K562 (cell line): ENCODE data around the gene PDE2A. TPM values are rescaled to one million over a fixed set of nuclear protein-coding genes. Genes with fewer than 3 reads are reported as not detected.

Source experiments
- BRD4 ChIP-seq: fragments of 200-600 bp; sonication (generic); IDR thresholded peaks from 2 replicates; pipeline ENCODE4 v1.6.1; 2017; ENCODE audit warnings: inconsistent platforms
- DNMT1 ChIP-seq: fragments of 450-650 bp; IDR thresholded peaks from 2 replicates; pipeline ENCODE4 v1.6.1; 2016; ENCODE audit warnings: antibody characterized with exemption, mild to moderate bottlenecking
- MAFK ChIP-seq: IDR thresholded peaks from 2 replicates; pipeline ENCODE4 v1.6.1; 2011; ENCODE audit warnings: low read length, improper control_type of control experiment
- NFE2 ChIP-seq: IDR thresholded peaks from 2 replicates; pipeline ENCODE4 v1.6.1; 2014; ENCODE audit warnings: antibody characterized with exemption, low read depth
- TAF7 ChIP-seq: fragments of 450-650 bp; IDR thresholded peaks from 2 replicates; pipeline ENCODE4 v1.6.1; 2016; ENCODE audit warnings: missing genetic modification characterization, missing compliant biosample characterization
- ZNF347 ChIP-seq: fragments of 450-650 bp; formaldehyde crosslinking; IDR thresholded peaks from 2 replicates; pipeline ENCODE4 v1.4.0; 2020; ENCODE audit warnings: low read depth, mild to moderate bottlenecking, moderate library complexity
- ZNF408 ChIP-seq: fragments of 250-450 bp; sonication (Bioruptor Pico); IDR thresholded peaks from 2 replicates; pipeline ENCODE4 v1.4.0; 2020; ENCODE audit warnings: low read depth, mild to moderate bottlenecking, moderate library complexity
- polyA plus RNA-seq, 8 experiments: library from polyadenylated mRNA; depleted of rRNA in 4 of 8; stranded (reverse) in 5 of 8; unstranded in 3 of 8; fragments of >200 nt; fragmentation: Nextera tagmentation in 2 of 8; fragmentation: Illumina TruSeq in 1 of 8; extraction: Ambion mirVana in 2 of 8; extraction: Trizol in 1 of 8; gene quantifications; 2 replicates each; pipeline versions ENCODE4 v1.2.1 to v1.2.3, GENCODE V29; 2011 to 2014; ENCODE audit warnings: inconsistent platforms in 1 of 8, missing spikeins in 1 of 8
- total RNA-seq, 7 experiments: library from RNA; depleted of rRNA in 6 of 7; stranded (reverse); fragments of >200 nt in 6 of 7; fragmentation: Illumina TruSeq in 2 of 7; extraction: Trizol in 2 of 7; gene quantifications; 2 replicates each; pipeline versions ENCODE4 v1.2.1 to v1.2.3, GENCODE V29; 2011 to 2021; ENCODE audit warnings: low replicate concordance in 1 of 7
- TF ChIP-seq, protein P1 (sequence below): sonication (generic); formaldehyde crosslinking; IDR thresholded peaks from 2 replicates; pipeline ENCODE4 v1.8.0; 2022; ENCODE audit warnings: mild to moderate bottlenecking, low read depth, missing genetic modification reagents
- TF ChIP-seq, protein P2 (sequence below): fragments of 450-650 bp; formaldehyde crosslinking; IDR thresholded peaks from 2 replicates; pipeline ENCODE4 v1.4.0; 2022; ENCODE audit warnings: missing genetic modification characterization
- TF ChIP-seq, protein P3 (sequence below): fragments of 450-650 bp; IDR thresholded peaks from 2 replicates; pipeline ENCODE4 v1.6.1; 2016; ENCODE audit warnings: mild to moderate bottlenecking, moderate library complexity

The PDE2A gene
- total and polyA plus RNA-seq, 9 of the 15 experiments (the other 6 are each of a cell fraction or from before 2014, with no cell fraction given): 0.07 to 15.2 (median 1.6) TPM; not detected in 1

DNA sequence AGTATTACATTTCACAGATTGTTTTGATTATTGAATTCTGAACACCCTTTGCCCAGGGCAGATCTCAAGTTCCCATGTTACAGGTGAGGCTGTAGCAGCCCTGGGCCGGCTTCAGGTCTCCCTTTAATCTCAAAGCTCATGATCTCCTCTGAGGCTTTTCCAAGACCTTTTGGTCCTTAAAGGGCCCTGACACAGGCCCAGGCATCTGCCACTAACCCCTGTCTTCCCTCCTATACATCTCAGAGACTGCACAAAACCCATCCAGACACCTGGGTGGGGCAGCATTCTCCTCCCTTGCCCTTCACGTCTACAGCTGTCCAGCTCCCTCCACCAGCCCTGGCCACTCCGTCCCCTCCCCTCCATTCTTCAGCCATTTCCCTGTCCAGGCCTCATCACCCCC lies 37.8 kb downstream of the PDE2A start (continued):
- TF ChIP-seq, protein P1, sequence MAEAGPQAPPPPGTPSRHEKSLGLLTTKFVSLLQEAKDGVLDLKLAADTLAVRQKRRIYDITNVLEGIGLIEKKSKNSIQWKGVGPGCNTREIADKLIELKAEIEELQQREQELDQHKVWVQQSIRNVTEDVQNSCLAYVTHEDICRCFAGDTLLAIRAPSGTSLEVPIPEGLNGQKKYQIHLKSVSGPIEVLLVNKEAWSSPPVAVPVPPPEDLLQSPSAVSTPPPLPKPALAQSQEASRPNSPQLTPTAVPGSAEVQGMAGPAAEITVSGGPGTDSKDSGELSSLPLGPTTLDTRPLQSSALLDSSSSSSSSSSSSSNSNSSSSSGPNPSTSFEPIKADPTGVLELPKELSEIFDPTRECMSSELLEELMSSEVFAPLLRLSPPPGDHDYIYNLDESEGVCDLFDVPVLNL: no peak
- TF ChIP-seq, protein P2, sequence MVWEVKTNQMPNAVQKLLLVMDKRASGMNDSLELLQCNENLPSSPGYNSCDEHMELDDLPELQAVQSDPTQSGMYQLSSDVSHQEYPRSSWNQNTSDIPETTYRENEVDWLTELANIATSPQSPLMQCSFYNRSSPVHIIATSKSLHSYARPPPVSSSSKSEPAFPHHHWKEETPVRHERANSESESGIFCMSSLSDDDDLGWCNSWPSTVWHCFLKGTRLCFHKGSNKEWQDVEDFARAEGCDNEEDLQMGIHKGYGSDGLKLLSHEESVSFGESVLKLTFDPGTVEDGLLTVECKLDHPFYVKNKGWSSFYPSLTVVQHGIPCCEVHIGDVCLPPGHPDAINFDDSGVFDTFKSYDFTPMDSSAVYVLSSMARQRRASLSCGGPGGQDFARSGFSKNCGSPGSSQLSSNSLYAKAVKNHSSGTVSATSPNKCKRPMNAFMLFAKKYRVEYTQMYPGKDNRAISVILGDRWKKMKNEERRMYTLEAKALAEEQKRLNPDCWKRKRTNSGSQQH (CRISPR knock-in tag): no peak
- TF ChIP-seq BRD4: no peak
- no peak for TF ChIP-seq TAF7 (tag)
- TF ChIP-seq MAFK: no peak
- TF ChIP-seq ZNF347 (CRISPR knock-in tag): no peak
- no peak for TF ChIP-seq ZNF408 (CRISPR knock-in tag)
- TF ChIP-seq, protein P3, sequence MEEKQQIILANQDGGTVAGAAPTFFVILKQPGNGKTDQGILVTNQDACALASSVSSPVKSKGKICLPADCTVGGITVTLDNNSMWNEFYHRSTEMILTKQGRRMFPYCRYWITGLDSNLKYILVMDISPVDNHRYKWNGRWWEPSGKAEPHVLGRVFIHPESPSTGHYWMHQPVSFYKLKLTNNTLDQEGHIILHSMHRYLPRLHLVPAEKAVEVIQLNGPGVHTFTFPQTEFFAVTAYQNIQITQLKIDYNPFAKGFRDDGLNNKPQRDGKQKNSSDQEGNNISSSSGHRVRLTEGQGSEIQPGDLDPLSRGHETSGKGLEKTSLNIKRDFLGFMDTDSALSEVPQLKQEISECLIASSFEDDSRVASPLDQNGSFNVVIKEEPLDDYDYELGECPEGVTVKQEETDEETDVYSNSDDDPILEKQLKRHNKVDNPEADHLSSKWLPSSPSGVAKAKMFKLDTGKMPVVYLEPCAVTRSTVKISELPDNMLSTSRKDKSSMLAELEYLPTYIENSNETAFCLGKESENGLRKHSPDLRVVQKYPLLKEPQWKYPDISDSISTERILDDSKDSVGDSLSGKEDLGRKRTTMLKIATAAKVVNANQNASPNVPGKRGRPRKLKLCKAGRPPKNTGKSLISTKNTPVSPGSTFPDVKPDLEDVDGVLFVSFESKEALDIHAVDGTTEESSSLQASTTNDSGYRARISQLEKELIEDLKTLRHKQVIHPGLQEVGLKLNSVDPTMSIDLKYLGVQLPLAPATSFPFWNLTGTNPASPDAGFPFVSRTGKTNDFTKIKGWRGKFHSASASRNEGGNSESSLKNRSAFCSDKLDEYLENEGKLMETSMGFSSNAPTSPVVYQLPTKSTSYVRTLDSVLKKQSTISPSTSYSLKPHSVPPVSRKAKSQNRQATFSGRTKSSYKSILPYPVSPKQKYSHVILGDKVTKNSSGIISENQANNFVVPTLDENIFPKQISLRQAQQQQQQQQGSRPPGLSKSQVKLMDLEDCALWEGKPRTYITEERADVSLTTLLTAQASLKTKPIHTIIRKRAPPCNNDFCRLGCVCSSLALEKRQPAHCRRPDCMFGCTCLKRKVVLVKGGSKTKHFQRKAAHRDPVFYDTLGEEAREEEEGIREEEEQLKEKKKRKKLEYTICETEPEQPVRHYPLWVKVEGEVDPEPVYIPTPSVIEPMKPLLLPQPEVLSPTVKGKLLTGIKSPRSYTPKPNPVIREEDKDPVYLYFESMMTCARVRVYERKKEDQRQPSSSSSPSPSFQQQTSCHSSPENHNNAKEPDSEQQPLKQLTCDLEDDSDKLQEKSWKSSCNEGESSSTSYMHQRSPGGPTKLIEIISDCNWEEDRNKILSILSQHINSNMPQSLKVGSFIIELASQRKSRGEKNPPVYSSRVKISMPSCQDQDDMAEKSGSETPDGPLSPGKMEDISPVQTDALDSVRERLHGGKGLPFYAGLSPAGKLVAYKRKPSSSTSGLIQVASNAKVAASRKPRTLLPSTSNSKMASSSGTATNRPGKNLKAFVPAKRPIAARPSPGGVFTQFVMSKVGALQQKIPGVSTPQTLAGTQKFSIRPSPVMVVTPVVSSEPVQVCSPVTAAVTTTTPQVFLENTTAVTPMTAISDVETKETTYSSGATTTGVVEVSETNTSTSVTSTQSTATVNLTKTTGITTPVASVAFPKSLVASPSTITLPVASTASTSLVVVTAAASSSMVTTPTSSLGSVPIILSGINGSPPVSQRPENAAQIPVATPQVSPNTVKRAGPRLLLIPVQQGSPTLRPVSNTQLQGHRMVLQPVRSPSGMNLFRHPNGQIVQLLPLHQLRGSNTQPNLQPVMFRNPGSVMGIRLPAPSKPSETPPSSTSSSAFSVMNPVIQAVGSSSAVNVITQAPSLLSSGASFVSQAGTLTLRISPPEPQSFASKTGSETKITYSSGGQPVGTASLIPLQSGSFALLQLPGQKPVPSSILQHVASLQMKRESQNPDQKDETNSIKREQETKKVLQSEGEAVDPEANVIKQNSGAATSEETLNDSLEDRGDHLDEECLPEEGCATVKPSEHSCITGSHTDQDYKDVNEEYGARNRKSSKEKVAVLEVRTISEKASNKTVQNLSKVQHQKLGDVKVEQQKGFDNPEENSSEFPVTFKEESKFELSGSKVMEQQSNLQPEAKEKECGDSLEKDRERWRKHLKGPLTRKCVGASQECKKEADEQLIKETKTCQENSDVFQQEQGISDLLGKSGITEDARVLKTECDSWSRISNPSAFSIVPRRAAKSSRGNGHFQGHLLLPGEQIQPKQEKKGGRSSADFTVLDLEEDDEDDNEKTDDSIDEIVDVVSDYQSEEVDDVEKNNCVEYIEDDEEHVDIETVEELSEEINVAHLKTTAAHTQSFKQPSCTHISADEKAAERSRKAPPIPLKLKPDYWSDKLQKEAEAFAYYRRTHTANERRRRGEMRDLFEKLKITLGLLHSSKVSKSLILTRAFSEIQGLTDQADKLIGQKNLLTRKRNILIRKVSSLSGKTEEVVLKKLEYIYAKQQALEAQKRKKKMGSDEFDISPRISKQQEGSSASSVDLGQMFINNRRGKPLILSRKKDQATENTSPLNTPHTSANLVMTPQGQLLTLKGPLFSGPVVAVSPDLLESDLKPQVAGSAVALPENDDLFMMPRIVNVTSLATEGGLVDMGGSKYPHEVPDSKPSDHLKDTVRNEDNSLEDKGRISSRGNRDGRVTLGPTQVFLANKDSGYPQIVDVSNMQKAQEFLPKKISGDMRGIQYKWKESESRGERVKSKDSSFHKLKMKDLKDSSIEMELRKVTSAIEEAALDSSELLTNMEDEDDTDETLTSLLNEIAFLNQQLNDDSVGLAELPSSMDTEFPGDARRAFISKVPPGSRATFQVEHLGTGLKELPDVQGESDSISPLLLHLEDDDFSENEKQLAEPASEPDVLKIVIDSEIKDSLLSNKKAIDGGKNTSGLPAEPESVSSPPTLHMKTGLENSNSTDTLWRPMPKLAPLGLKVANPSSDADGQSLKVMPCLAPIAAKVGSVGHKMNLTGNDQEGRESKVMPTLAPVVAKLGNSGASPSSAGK: no peak
- no peak for TF ChIP-seq NFE2
- TF ChIP-seq DNMT1: no peak
- TF ChIP-seq, all 486 proteins: peak for 0
